ENCODE measurements around the gene THAP12. TPM values are rescaled to one million over a fixed set of nuclear protein-coding genes. Genes with fewer than 3 reads are reported as not detected.

Gene THAP12
- total RNA-seq, 1 experiment from 2014 or later = 42.5 TPM

- Histone ChIP-seq H3K9me3 (ENCODE audit: control insufficient read depth, low read depth, low read length) (no peaks in the 10 kb centered on the region), H3K27me3 (ENCODE audit: insufficient read depth, low read length) (no peaks in the 10 kb centered on the region), H3K79me1 (ENCODE audit: insufficient read depth, low read depth, low read length, poor library complexity, severe bottlenecking) (peaks cover 7% of the 10 kb centered on the region), H3K18ac (ENCODE audit: insufficient read length, low read depth, low read length) (no peak overlapping the region), H4K91ac (ENCODE audit: insufficient read length, low read depth, low read length) (no peak overlapping the region), H3K4me2 (ENCODE audit: insufficient read depth, insufficient read length, low read length) (peak overlapping the region; percentile 65), H3K27ac (ENCODE audit: insufficient read length, low read depth, low read length) (no peak overlapping the region), H4K20me1 (ENCODE audit: control insufficient read depth, insufficient read depth, insufficient read length) (no peaks in the 10 kb centered on the region), H2AFZ (ENCODE audit: low read length) (no peak overlapping the region), H2BK120ac (ENCODE audit: low read depth, low read length, poor library complexity, severe bottlenecking) (no peak overlapping the region), H3K79me2 (ENCODE audit: insufficient read depth, low read length) (peaks cover 19% of the 10 kb centered on the region; the same call in 1 of the 2 replicates), H3K14ac (ENCODE audit: insufficient read depth, low read length) (no peak overlapping the region), H3T11ph (ENCODE audit: low read length) (no peak overlapping the region), H2BK20ac (ENCODE audit: low read depth, low read length, poor library complexity, severe bottlenecking) (no peak overlapping the region), H3K23ac (ENCODE audit: insufficient read length, low read depth, low read length) (no peak overlapping the region), H3K23me2 (ENCODE audit: insufficient read length, low read depth, low read length, poor library complexity, severe bottlenecking) (peaks cover 11% of the 10 kb centered on the region), H3K9ac (ENCODE audit: extremely low read depth, insufficient read length, low read length) (peak overlapping the region; percentile 6), H2BK5ac (ENCODE audit: insufficient read length, low read length) (no peak overlapping the region), H3K56ac (ENCODE audit: insufficient read length, low read depth, low read length) (no peak overlapping the region), H3K4me1 (ENCODE audit: insufficient read depth, low read length) (peaks cover 5% of the 10 kb centered on the region; the same call in 1 of the 2 replicates), H4K8ac (replicated peaks; ENCODE audit: insufficient read length, low read depth, low read length) (no peak overlapping the region), H2AK5ac (ENCODE audit: insufficient read length, low read length) (no peak overlapping the region), H4K5ac (ENCODE audit: insufficient read length, low read depth, low read length) (no peak overlapping the region), H3K4ac (ENCODE audit: low read depth, low read length) (no peak overlapping the region), H2BK15ac (ENCODE audit: low read depth, low read length) (no peak overlapping the region), H2BK12ac (ENCODE audit: insufficient read length, low read depth, low read length) (no peak overlapping the region)
- H3K4me3 Mint-ChIP-seq = peak overlapping the region; percentile 91 to 92
- TF ChIP-seq CTCF (conservative IDR thresholded peaks at IDR 0.05) = no peak
- peak overlapping the region in 2 of 3 experiments; percentile 15 to 95; a peak in 3 of 7 replicates for H3K27ac Mint-ChIP-seq
- no CpG with 5 or more reads among the region's 6 CpGs for WGBS (ENCODE audit: extremely low coverage, insufficient read length, low lambda C conversion rate)
- H3K4me1 Mint-ChIP-seq = peaks cover 28% of the 10 kb centered on the region in 2 experiments
- H3K36me3 Mint-ChIP-seq (ENCODE audit: insufficient read depth in 1 of 3, low read depth in 3 of 3) = peaks cover 0 to 12% (median 8%) of the 10 kb centered on the region in 3 experiments; a peak in 4 of 7 replicates
- peaks cover 2% of the 10 kb centered on the region; the same call in 1 of the 2 replicates for H3K27me3 Mint-ChIP-seq (ENCODE audit: low read depth)
- no peak for DNase-seq
- no peaks in the 10 kb centered on the region for H3K9me3 Mint-ChIP-seq
Measured at GRCh38 chr11:76379807-76380158, 1.1 kb downstream of the THAP12 start.
